Measurements from ENCODE around the gene SPNS3. TPM values are rescaled to one million over a fixed set of nuclear protein-coding genes. Genes with fewer than 3 reads are reported as not detected.
A peak's percentile ranks its signal among the peaks of the same experiment; 100 is the strongest.

Gene SPNS3
- polyA plus RNA-seq, 1 of the 3 experiments (the other 2 are of a cell fraction), result 0.05 TPM

DNA sequence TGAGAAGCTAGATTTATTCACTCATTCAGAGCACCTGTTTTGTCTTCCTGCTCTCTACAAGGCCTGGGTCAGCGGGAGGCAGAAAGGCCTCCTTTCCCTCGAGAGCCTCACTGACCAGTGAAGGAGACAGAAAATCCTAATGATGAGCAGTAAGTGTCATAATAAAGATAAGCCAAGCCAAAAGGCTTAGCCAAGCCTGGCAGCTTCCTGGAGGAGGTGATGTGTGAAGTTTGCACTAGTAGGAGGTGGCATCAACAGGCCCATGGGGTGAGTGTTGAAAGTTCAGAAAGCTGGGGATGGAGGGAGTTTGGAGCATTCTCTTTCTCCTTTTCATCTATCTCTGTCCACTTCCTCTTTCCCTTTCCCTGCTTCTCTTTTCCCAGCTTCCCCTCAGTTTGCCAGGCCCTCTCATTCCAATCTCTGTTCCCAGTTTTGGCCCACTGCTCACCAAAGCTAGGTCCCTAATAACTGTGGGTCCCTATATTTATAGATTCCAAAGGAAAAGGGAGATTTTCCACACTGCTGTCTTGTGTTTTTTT is 16.5 kb upstream of the SPNS3 start (continued):
- no peak for TF ChIP-seq TEAD4 (IDR thresholded peaks at IDR 0.05; ENCODE audit: borderline replicate concordance, insufficient read depth)
- TF ChIP-seq, protein P1, sequence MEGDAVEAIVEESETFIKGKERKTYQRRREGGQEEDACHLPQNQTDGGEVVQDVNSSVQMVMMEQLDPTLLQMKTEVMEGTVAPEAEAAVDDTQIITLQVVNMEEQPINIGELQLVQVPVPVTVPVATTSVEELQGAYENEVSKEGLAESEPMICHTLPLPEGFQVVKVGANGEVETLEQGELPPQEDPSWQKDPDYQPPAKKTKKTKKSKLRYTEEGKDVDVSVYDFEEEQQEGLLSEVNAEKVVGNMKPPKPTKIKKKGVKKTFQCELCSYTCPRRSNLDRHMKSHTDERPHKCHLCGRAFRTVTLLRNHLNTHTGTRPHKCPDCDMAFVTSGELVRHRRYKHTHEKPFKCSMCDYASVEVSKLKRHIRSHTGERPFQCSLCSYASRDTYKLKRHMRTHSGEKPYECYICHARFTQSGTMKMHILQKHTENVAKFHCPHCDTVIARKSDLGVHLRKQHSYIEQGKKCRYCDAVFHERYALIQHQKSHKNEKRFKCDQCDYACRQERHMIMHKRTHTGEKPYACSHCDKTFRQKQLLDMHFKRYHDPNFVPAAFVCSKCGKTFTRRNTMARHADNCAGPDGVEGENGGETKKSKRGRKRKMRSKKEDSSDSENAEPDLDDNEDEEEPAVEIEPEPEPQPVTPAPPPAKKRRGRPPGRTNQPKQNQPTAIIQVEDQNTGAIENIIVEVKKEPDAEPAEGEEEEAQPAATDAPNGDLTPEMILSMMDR (IDR thresholded peaks at IDR 0.05), result no peak
- TF ChIP-seq FOXM1 (IDR thresholded peaks at IDR 0.05; ENCODE audit: low read depth), result no peak
- no peak for TF ChIP-seq RCOR1 (IDR thresholded peaks at IDR 0.05; ENCODE audit: low read length)

DNA sequence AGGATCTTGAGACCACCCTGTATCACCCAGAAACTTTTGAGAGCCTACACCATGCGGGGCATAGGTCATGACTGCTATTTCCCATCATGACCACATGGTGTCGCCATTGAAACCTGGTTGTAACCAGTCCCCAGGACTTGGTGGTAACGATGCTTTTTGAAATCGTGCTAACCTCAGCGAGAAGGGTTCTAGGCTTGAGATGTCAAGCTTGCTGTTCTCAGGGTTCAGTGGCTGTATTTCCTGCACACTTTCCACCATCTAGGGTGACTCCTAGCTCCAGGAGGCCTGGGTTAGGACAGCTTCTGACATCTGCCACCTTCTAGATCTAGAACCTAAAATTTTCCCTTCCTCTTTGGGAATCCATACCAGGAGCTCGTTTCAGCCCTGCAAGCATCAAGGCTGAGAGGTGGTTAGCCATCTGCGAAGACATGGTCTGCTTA is 13.0 kb upstream of the SPNS3 start:
- CTCF ChIA-PET, result interaction anchor here (0.6 to 3.1 kb wide), 52 partner anchors 8 to 308 kb away, joined by 3 to 28 read pairs (median 3); partner anchors contain the start of genes ANKFY1 and SPNS3
- Histone ChIP-seq H3K36me3 (replicated peaks in 1 of 2; ENCODE audit: control insufficient read depth in 1 of 2, insufficient read depth in 2 of 2, low read length in 1 of 2) (no peaks in the 10 kb centered on the region), H2AFZ (ENCODE audit: low read depth) (peak overlapping the region; percentile 81; the same call in 1 of the 2 replicates), H3K9me3 (no peaks in the 10 kb centered on the region), H3K4me3 (ENCODE audit: low read depth in 2 of 2, low read length in 1 of 2) (no peak overlapping the region; a peak in 1 of 4 replicates), H3K9me2 (no peaks in the 10 kb centered on the region), H4K20me1 (ENCODE audit: insufficient read depth) (no peaks in the 10 kb centered on the region), H3K4me2 (no peak overlapping the region), H3K27ac (ENCODE audit: low read depth in 2 of 2, low read length in 1 of 2) (no peak overlapping the region), H3K9ac (no peak overlapping the region), H3F3A (replicated peaks; ENCODE audit: insufficient read depth) (no peaks in the 10 kb centered on the region), H3K27me3 (ENCODE audit: insufficient read depth) (no peaks in the 10 kb centered on the region), H3K4me1 (ENCODE audit: control insufficient read depth in 1 of 2, insufficient read depth in 2 of 2, low read depth in 1 of 2, low read length in 1 of 2) (peaks cover 0 to 2% of the 10 kb centered on the region in 2 experiments; a peak in 1 of 4 replicates), H3K79me2 (ENCODE audit: insufficient read depth) (no peaks in the 10 kb centered on the region)
- DNase-seq, result peak; percentile 81
- 7% methylated on average over 7 of the region's 7 CpGs for WGBS (ENCODE audit: low lambda C conversion rate)
- TF ChIP-seq, protein P1 (IDR thresholded peaks at IDR 0.05), result peak; percentile 78
- TF ChIP-seq SMC3 (IDR thresholded peaks at IDR 0.05; ENCODE audit: low read depth, low read length), result peak; percentile 80
- TF ChIP-seq RAD21 (IDR thresholded peaks at IDR 0.05; ENCODE audit: low read length), result peak; percentile 91
- no peak for TF ChIP-seq MXI1 (IDR thresholded peaks at IDR 0.05; ENCODE audit: low read depth, low read length)
- POLR2A ChIA-PET, result no interaction called here

DNA sequence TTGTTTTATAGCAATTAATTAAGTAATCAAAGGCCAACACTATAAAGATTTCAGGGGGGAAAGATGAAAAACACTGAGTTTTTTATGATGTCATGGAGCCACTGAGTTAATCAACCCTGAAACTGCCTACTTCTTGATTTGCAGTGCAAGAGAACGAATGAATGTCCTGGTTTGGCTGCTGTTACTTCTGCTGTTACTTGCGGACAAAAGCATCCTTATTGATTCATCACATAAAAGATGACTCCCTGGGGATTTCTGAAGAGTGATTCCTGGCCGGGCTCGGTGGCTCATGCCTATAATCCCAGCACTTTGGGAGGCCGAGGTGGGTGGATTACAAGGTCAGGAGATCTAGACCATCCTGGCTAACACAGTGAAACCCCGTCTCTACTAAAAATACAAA is 10.9 kb upstream of the SPNS3 start:
- Histone ChIP-seq H3K9me2 (no peaks in the 10 kb centered on the region), H2AFZ (ENCODE audit: low read depth) (no peak overlapping the region), H3K4me1 (ENCODE audit: control insufficient read depth in 1 of 2, insufficient read depth in 2 of 2, low read depth in 1 of 2, low read length in 1 of 2) (peaks cover 0 to 2% of the 10 kb centered on the region in 2 experiments; a peak in 1 of 4 replicates), H3K9me3 (no peaks in the 10 kb centered on the region), H3K27ac (ENCODE audit: low read depth in 2 of 2, low read length in 1 of 2) (no peak overlapping the region), H3K79me2 (ENCODE audit: insufficient read depth) (no peaks in the 10 kb centered on the region), H3K36me3 (replicated peaks in 1 of 2; ENCODE audit: control insufficient read depth in 1 of 2, insufficient read depth in 2 of 2, low read length in 1 of 2) (no peaks in the 10 kb centered on the region), H3K4me3 (ENCODE audit: low read depth in 2 of 2, low read length in 1 of 2) (no peak overlapping the region), H3K27me3 (ENCODE audit: insufficient read depth) (no peaks in the 10 kb centered on the region), H4K20me1 (ENCODE audit: insufficient read depth) (no peaks in the 10 kb centered on the region), H3K9ac (no peak overlapping the region), H3K4me2 (no peak overlapping the region), H3F3A (replicated peaks; ENCODE audit: insufficient read depth) (no peaks in the 10 kb centered on the region)
- DNase-seq, result no peak
- ChIA-PET CTCF (interaction anchor here (1.1 to 3.1 kb wide), 4 partner anchors 53 to 174 kb away, joined by 3 to 28 read pairs (median 9); no protein-coding TSS in a partner anchor), POLR2A (no interaction called here)
- 65% methylated on average over 6 of the region's 6 CpGs for WGBS (ENCODE audit: low lambda C conversion rate)
- no peak for TF ChIP-seq JUND (IDR thresholded peaks at IDR 0.05)
